A673 (cell line): Measurements from ENCODE around the gene ADM5. TPM values are rescaled to one million over a fixed set of nuclear protein-coding genes. Genes with fewer than 3 reads are reported as not detected.

Experiments used
- BruUV-seq: library from RNA; stranded (reverse); fragments of 400-500 nt; replicated peaks from 2 replicates; lab custom pipeline; 2021; lab: Mats Ljungman, UMichigan
- CTCF ChIA-PET: fragments of 300-600 bp; sonication (Branson Sonifier 250); formaldehyde crosslinking; loops from one replicate; lab custom pipeline; 2022; ENCODE audit warnings: antibody characterized with exemption; lab: Charles Lee
- POLR2A ChIA-PET: fragments of 300-600 bp; sonication (Branson Sonifier 250); formaldehyde crosslinking; loops from one replicate; lab custom pipeline; 2022; ENCODE audit warnings: antibody characterized with exemption; ENCODE audit not compliant: low non-redundant PET; lab: Charles Lee
- DNase-seq: peaks from one replicate; pipeline ENCODE4 v3.0.0-alpha.2; 2015; ENCODE audit warnings: low spot score
- H3K27ac ChIP-seq: fragments of 200-600 bp; sonication (generic); 2 replicates; pipeline ENCODE4 v1.5.1; 2016; ENCODE audit warnings: mixed run types, low read depth, mild to moderate bottlenecking, mixed read lengths, antibody characterized with exemption, low read length; ENCODE audit not compliant: poor library complexity, severe bottlenecking
- H3K27me3 ChIP-seq: fragments of 200-600 bp; sonication (generic); replicated peaks from 2 replicates; pipeline ENCODE4 v1.6.1; 2017; ENCODE audit warnings: mixed run types, low read depth, mild to moderate bottlenecking, mixed read lengths, antibody characterized with exemption, low read length; ENCODE audit not compliant: insufficient read depth, poor library complexity
- H3K36me3 ChIP-seq: fragments of 200-600 bp; sonication (generic); 2 replicates; pipeline ENCODE4 v1.6.1; 2016; ENCODE audit warnings: mixed run types, mild to moderate bottlenecking, mixed read lengths, antibody characterized with exemption, low read length; ENCODE audit not compliant: insufficient read depth, poor library complexity, severe bottlenecking
- H3K4me1 ChIP-seq: fragments of 200-600 bp; sonication (generic); 2 replicates; pipeline ENCODE4 v1.6.1; 2017; ENCODE audit warnings: mixed run types, mild to moderate bottlenecking, mixed read lengths, antibody characterized with exemption, low read length; ENCODE audit not compliant: insufficient read depth, poor library complexity, severe bottlenecking
- H3K4me3 ChIP-seq: fragments of 200-600 bp; sonication (generic); 2 replicates; pipeline ENCODE4 v1.5.1; 2016; ENCODE audit warnings: low read depth, mixed run types, mild to moderate bottlenecking, mixed read lengths, low read length; ENCODE audit not compliant: poor library complexity, severe bottlenecking
- H3K9me3 ChIP-seq: fragments of 200-600 bp; sonication (generic); 2 replicates; pipeline ENCODE4 v1.6.1; 2016; ENCODE audit warnings: mixed run types, low read depth, mild to moderate bottlenecking, mixed read lengths, antibody characterized with exemption, low read length; ENCODE audit not compliant: poor library complexity, severe bottlenecking
- CTCF ChIP-seq: fragments of 300-800, 200-600 bp; sonication (generic); conservative IDR thresholded peaks from 2 replicates; pipeline ENCODE4 v1.5.1; 2017; ENCODE audit warnings: low read depth, mild to moderate bottlenecking, antibody characterized with exemption, low read length, moderate library complexity, mixed read lengths
- EZH2 ChIP-seq: fragments of 200-600 bp; sonication (generic); IDR thresholded peaks from 2 replicates; pipeline ENCODE4 v1.6.1; 2017; ENCODE audit warnings: borderline replicate concordance, low read depth, mild to moderate bottlenecking, mixed read lengths, antibody characterized with exemption, low read length; ENCODE audit not compliant: poor library complexity, severe bottlenecking
- intact Hi-C: fragments of 100-400 bp; cut with micrococcal nuclease; formaldehyde crosslinking; loops from one replicate; pipeline ENCODE4 v1.10.0; 2022; ENCODE audit not compliant: unreplicated experiment
- total RNA-seq: library from RNA; stranded (reverse); gene quantifications from 2 replicates; pipeline ENCODE4 v1.2.3, GENCODE V29; 2021

ADM5 gene
- total RNA-seq, 1 experiment from 2014 or later: 4.3 TPM

GRCh38 chr19:49704888-49705642 lies 15.7 kb downstream of the ADM5 start:
- no peaks in the 10 kb centered on the region for H3K4me1 ChIP-seq
- H3K27ac ChIP-seq: no peak overlapping the region
- CTCF ChIA-PET: no interaction called here
- no peaks in the 10 kb centered on the region for H3K9me3 ChIP-seq
- TF ChIP-seq EZH2 (no peak), CTCF (no peak)
- POLR2A ChIA-PET: no interaction called here
- no peaks in the 10 kb centered on the region for H3K27me3 ChIP-seq
- no peak for DNase-seq
- no peaks in the 10 kb centered on the region for H3K36me3 ChIP-seq
- H3K4me3 ChIP-seq: no peak overlapping the region
- intact Hi-C loops: no loop called here
- BruUV-seq: no TSS peak

GRCh38 chr19:49705919-49706318 lies 16.5 kb downstream of the ADM5 start:
- intact Hi-C loops: no loop called here
- BruUV-seq: no TSS peak
- no peak overlapping the region for H3K4me3 ChIP-seq
- ChIA-PET CTCF (no interaction called here), POLR2A (no interaction called here)
- no peak for DNase-seq
- no peaks in the 10 kb centered on the region for H3K36me3 ChIP-seq
- no peaks in the 10 kb centered on the region for H3K9me3 ChIP-seq
- H3K27ac ChIP-seq: no peak overlapping the region
- no peak for TF ChIP-seq EZH2
- H3K27me3 ChIP-seq: no peaks in the 10 kb centered on the region
- H3K4me1 ChIP-seq: no peaks in the 10 kb centered on the region

- TF ChIP-seq CTCF (no peak), EZH2 (no peak)
- H3K27me3 ChIP-seq: no peaks in the 10 kb centered on the region
- no peak for DNase-seq
- H3K4me1 ChIP-seq: no peaks in the 10 kb centered on the region
- H3K4me3 ChIP-seq: no peak overlapping the region
- ChIA-PET POLR2A (no interaction called here), CTCF (no interaction called here)
- H3K27ac ChIP-seq: no peak overlapping the region
- H3K9me3 ChIP-seq: no peaks in the 10 kb centered on the region
- H3K36me3 ChIP-seq: no peaks in the 10 kb centered on the region
- intact Hi-C loops: no loop called here
- no TSS peak for BruUV-seq
Observed at GRCh38 chr19:49710372-49710951, 21.1 kb downstream of the ADM5 start.
